ENCODE measurements around the gene PCP4.

Gene PCP4

DNA sequence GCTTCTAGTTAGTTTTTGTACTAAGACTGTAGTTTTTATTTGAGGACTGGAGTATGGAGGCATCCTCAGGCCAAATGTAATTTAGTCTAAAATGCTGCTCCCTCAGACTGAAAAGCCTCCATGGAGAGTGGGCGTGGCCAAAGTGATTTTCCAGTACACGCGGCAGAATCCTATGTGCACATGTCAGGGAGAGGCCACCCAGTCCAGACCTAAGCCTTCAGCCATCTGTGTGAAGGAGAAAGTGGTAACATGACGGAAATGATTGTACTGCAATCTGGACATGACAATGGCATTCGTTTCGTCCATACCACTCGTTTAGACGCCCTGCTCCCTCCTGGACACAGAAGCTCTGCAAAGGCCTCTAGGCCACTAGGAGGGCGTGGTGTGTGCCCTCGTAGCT is 56.2 kb downstream of the PCP4 start:
- no peak for DNase-seq (ENCODE audit: low read depth)

DNA sequence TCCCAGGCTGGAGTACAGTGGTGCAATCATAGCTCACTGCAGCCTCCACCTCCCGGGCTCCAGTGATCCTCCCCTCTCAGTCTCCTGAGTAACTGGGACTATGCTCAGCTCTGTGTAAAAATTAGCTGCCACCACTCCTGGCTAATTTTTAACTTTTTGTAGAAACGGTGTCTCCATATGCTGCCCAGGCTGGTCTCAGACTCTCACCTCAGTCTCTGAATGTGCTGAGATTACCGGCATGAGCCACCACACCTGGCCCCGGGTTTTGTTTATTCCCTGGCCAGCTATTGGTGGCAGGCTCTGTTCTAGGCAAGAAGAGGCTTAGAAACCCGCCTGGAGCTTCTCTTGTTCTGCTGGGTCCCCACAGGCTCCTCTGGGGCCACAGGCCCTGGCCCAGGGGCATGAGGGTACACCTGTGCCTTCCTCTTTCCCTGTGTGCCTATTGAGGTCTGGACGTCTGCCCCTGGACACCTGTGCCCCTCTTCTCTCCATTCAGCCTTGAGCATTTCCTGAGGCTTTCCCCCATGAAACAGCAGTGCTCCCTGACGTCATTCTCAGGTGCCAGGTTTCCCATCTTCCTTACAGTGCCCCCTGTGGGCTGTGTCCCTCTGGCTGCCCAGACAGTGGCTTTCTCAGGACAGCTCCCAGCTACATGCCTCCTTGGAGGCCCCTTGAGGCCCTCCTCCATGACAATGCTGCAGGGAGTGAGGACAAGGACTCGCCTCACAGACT is 57.5 kb downstream of the PCP4 start:
- DNase-seq (ENCODE audit: low read depth), result no peak

DNA sequence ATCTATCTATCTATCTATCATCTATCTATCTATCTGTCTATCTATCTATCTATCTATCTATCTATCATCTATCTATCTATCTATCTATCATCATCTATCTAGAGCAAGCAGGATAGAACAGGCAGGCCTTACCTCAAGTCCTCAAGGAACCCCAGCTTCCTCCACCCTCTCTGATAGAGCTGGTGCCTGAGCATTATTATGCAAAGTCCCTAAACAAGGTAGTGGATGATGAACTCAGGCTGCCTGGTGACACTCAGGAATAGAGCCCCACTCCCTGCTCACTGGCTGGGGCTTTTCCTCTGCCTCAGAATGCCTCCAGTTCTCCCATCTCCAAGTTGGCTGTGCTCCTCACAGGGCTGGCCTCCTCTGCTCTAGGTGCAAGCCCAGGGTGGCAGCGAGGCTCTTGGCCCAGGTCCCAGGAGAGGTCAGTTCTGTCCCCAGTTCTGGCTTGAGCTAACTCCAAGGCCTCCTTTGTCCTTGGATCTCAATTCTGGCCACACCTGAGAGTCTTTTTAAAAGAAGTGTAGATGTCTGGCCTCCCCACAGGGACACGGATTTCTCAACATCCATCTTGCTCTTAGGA is 60.2 kb downstream of the PCP4 start:
- no peak for DNase-seq (ENCODE audit: low read depth)

DNA sequence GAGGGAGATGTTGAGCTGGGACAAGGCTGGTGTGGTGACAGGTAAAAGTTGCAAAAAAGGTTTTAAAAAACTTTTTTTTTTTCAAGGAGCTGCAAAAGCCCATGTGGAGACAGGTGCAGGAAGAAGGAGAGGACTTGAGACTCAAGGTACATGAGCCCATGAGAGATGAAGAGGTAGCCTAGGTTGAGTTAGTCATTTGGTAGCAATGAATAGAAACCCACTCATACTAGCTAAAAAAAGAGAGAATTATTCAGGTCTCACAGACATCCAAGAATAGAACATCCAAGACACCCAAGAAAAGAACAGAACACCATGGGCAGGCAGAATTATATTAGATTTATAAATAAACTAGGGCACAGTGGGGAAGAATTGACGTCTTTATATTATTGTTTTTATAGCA is 65.1 kb downstream of the PCP4 start:
- DNase-seq (ENCODE audit: low read depth), result no peak

DNA sequence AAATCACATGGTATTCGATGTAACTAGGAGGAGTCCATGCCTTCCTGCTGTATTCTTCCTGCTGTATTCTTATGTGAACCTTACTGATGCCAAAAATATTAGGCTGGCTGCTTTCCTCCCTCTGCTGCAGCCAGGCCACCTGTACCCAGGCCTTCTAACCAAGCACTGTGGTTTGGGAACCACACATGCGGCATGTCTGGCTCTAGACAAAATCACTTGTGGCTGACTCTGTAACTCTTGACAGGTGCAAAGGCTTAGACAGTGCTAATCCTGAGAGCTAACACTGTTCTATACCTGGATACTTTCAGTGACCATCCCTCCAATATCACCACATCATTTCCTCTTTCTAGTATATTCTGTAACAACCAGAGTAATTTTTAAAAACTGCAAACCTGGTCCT is 67.7 kb downstream of the PCP4 start:
- DNase-seq (ENCODE audit: low read depth), result no peak

DNA sequence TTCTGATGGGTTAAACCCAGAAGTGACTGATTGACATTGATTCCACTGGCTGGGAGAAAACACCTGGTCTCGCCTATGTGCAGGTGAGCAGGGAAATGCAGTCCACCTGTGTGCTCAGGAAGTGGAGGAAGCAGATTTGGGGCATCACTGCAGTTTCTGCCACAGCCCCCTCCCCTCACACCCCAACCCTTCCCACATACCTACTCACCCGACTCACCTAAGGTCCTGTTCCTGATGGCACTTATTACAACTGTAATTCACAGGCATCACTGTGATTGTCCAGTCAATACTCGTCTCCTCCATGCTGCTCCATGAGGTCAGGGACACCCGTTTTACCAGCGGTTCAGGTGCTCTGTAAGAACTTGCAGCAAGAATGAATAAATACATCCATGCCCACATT is 68.5 kb downstream of the PCP4 start:
- no peak for DNase-seq (ENCODE audit: low read depth)

DNA sequence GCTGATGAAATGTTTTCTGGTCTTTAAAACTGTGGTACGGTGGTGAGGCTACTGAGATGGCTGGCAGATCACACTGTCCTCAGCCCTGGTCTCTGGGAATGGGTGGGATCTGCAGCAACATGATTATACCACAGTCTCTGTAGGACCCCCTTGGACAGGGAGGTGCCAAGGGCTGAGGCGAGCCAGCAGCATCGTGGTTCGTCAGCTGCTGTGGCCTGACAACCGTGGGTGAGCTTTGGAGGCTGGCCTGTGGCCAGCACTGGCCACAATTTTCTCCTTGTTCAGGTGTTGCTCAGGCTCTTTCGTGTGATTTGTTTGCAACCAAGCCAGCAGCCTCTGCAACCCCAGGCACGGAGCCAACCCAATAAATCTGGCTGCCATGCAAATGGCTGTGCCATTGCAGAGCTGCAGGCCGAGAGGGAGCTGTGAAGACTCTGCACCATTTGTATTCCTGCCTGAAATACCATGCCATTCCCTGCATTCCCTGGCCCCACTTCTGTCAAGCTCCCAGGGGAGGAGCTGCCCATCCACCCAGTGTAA is 70.9 kb downstream of the PCP4 start:
- no peak for DNase-seq (ENCODE audit: low read depth)

DNA sequence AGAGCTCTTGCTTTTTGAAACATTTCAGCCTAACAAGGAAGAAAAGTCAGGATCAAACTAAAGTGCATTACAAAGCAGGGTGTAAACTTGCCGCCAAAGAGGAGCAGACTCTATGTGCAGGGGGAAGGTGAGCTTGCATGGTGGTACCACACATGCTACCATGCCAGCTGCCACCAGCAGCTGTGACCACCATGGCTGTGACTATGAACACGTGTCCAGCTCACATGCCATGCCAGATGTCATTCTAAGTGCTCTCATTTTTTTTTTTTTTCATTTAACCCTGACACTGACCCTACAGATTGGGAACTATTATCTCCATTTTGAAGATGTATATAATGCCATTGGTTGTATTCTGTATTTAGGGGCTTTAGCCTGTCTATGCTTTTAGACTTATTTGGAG is 79.0 kb downstream of the PCP4 start:
- no peak for DNase-seq (ENCODE audit: low read depth)

DNA sequence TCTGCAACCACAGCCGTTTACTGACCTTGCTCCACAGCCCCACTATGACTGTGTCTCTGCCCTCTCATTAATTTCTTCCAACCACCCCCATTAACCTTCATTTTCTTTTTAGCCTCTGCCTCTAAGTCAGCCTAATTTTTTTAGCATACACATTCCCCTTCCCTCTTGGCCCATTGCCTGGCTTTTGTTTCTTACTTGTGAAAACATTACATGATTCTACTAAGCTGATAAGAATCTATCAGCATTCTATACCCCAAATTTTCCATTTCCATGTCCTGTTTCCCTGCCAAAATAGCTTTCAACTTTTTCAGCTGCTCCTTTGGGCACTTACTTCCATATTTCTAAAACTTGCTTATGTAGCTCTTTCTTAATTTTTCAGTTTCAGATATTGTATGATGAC is 79.8 kb downstream of the PCP4 start:
- no peak for DNase-seq (ENCODE audit: low read depth)

DNA sequence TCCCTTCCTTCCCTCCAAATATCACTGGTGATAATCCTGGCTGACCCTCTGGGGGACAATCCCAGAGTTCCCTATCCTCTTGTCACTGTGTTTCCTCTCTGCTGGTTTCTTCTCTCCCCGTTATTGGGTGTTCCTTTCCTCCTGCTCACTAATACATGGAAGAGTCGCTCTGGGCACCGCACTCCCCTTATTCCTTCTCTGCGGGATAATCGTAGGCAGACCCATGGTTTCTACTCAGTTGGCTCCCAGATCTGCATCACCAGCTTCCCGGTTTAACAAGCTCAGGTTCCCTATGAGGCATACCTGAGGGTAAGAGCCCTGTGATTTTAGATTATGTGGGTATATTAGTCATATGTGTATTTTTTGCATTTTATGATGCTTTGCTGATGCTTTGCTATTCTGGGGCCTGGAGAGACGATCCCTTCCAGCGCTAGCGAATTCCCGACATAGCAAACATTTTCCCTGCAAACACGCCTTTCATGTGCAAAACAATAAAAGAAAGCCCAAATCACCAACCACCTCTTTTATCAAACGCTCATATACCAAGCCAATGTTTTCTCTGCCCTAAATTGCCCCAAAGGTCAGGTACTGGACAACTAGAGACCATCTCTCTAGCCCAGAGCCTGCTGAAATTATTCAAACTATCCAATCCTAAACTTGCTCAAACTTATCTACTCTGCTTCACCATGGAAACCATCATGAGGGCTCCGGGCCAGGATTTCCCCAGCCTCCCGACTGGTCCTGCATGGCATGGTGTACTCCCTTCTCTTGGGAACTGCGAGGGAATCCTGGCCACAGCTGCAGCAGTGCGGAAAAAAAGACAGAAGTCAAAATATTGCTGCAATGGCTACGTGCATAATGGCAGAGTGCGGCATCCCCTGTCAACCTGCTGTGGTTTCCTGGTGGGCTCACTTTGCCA is 84.2 kb downstream of the PCP4 start:
- no peak for DNase-seq (ENCODE audit: low read depth)

DNA sequence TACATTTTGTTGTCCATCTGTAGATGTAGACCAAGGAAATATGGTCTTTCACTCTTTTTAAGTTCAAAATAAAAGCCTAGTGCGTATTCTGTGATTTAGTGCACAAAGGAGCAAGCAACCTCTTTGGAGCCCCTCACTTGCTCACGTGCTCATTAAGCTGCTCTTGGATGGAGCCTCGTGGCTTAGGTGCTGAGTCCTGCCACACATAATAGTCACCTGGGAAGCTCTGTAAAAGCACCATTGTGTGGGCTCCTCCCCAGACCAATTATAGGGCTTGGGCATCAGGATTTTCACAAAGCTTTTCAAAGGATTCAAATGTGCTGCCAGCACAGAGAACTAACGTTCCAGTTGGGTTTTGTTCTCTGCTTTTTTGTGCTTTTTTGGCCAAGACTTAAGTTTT is 85.0 kb downstream of the PCP4 start:
- DNase-seq (ENCODE audit: low read depth), result no peak

DNA sequence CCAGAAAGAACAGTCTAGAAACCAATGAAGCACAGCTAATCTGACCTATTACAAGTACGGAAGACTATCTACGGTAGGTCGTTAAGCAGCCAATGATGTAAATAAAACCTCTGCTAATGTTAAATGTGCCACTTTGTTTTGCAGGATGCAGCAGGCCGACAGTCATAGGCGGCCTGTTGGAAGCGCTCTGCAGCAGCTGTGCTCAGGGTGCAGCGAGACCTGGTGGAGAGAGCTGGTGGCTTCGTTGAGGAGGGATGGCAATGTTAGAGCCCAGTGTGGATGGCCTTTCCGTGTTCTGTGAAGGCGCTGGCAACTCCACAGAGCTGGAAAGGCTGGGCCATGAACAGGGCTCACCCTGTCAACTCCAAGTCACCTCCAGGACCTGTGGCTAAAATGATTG is 87.3 kb downstream of the PCP4 start:
- no peak for DNase-seq (ENCODE audit: low read depth)

DNA sequence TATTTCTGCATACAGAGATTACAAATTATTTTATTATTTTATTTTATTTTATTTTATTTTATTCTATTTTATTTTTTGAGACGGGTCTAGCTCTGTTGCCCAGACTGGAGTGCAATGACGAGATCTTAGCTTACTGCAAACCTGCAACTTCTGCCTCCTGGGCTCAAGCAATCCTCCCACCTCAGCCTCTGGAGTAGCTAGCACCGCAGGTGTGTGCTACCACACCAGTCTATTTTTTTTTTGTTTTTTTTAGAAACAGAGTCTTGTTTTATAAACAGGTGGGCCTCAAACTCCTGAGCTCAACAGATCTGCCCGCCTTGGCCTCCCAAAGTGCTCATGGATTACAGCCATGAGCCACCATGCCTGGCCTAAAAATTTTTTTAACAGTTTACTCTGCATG is 88.1 kb downstream of the PCP4 start:
- DNase-seq (ENCODE audit: low read depth), result no peak

DNA sequence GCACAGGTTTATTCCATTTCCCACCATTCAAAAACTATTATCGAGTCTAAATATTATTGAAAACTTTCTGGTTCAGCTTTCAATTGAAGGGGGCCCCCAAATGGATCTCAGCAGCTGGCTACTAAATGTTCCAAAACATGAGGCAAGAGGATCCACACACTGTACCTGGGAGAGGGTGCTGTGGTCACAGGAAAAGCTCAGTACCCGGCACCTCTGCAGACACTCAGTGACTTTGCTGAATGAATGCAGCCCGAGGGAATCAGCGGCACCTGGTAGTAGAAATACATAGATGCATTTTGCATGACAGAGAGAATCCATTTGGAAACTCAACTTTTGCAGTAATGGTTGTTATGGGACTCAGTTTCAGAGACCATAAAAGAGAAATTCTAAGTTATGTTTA is 89.3 kb downstream of the PCP4 start:
- no peak for DNase-seq (ENCODE audit: low read depth)

DNA sequence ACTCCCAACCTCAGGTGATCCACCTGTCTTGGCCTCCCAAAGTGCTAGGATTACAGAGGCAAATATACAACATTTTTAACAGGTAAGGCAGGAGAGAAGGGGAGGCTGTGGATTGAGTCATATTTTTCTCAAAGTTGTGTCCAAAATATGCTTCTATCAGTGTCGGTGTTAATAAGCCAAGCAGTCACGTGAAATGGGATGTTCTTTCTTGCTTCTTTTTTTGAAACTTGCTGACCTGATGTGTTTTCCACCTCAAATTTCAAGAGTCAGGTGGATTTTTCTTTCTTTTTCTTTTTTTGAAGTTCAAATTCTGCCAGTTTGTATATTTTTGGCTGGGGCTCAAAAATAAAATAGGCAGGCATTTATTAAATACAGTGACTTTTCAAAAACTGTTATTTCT is 91.5 kb downstream of the PCP4 start:
- no peak for DNase-seq (ENCODE audit: low read depth)

DNA sequence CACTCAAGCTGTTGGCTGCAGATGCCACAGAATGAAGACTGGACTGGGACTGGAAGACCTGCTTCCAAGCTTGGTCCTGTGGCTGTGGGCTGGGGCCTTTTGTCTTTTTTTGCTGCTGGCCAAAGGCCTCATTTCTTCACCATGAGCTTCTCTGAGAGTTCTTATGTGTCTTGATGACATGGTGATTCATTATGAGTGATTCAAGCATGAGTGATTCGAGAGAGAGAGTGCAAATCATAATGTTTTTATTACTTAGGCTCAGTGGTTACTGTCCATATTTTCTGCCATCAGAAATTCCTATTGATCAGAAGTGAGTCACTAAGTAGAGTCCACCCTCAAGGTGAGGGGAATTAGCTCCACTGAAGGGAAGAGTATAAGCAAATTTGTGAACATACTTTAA is 94.0 kb downstream of the PCP4 start:
- DNase-seq (ENCODE audit: low read depth), result no peak

DNA sequence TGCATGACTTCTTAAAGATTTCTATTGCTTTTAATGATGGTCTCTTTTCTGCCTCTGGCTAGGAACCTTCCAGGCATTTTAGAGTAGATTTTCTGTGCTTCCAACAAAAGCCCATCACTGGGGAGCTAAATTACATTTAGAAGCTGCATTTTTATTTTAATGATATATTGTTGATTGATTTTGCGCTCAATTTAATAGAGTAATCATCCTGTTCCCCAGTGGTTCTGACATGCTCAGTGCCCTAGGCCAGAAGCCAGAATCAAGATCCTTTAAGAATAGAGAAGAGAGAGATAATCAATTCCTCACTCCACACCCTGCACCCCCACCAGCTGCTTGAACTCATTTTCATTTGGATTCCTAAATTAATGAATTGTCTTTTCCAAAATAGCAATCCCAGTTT is 97.8 kb downstream of the PCP4 start:
- no peak for DNase-seq (ENCODE audit: low read depth)

DNA sequence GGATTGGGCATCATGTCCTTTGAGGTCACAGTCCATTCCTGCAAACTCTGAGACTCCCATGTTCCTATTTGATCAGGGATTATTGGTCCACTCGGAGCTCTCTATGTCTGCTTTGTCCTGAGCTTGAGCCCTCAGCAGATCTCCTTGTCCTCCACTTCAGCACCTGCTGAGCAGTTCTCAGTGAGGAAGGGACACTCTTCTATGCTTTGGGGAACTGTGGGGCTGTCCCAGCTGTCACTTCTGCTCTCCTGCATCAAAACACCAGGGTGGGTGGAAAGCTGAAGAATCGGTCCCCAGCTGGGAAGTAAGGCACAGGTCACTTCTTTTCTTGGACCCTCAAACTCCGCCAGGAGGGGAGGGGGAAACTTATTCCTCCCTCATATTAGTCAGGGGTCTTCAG is 99.5 kb downstream of the PCP4 start:
- DNase-seq (ENCODE audit: low read depth), result no peak

DNA sequence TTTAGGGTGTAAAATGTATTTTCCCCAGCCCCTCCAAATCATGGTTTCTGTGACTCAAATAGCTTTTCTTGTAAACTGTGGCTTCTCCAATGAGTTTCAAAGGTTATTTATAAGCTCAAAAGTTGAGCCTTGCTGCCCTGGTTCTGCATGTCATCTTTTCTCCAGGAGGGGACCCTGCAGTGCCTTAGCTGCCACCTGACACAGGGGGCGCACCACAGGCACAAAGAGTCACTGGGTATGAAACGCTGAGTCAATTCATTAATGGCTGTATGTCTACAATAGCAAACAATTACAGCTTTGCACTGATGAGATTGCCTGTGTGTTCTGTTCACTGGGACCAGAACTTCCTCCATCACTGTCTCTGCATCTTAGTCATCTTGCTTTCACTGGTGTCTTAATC is 100.8 kb downstream of the PCP4 start:
- no peak for DNase-seq (ENCODE audit: low read depth)

DNA sequence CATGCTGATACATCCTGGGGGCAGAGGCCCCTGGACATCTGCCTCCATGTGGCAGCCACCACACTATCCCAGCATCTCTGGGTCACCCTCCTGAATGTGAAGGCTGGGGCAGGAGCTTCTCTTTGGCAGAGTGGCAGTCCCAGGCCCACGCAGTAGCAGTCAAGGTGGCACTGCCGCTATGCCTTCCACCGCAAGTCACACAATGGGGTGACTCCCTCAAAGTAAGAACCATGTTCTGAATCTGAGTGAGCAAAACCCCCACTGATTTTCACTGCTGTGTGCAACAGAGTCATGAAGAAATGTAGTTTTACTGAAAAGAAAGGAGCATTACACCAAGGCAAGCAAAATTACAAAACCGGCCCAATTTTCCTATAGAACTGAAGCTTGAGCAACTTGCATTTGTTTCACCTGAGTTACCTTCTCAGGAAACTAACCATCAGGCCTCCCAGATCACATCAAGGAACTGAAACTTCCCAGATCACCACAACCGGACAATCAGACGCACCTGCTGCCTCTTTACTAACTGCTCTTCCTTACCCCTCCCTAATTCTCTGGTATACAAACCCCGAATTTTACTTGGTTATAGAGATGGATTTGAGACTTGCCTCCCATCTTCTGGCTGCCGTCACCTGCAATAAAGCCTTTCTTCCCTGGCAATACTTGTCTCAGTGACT is 102.6 kb downstream of the PCP4 start:
- no peak for DNase-seq (ENCODE audit: low read depth)

DNA sequence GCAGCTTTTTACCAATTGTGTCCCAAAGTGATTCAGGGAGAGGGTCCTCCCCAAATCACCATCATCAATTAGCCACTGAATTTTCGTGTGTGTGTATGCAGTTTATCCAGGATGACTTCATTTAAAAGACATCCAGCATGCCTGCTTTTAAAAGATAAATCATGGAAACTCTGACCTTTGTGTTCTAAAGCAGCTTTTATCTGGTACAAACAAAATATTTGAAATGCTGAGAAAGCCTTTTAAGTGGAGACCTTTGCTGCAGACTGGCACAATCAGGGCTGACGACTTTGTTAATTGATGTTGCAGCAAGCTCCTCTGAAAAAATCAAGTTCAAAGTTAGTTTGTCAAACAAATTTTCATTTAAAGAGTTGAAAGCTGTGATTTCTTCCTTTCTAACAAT is 104.7 kb downstream of the PCP4 start:
- DNase-seq (ENCODE audit: low read depth), result no peak

DNA sequence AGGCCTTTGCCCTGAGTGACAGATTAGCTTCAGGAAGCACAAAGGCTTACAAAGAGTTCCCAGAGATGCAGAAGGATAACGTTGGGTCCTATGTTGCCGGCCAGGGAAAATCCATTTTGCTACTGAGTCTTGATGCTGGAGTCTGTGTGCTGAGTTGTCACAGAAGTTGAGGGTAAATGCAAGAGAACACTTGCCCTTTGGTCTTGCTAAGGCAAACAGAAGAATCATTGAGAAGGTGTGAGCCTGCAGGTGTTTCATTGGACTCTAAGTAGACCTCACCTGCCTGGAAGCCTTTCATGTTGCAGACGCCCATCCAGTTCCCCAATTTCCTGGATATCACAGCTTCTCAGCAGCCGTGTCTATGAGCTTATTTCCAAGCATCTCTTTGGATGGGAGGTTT is 105.2 kb downstream of the PCP4 start:
- no peak for DNase-seq (ENCODE audit: low read depth)
